Activated naive CD4-positive, alpha-beta T cell treated with anti-CD3 and anti-CD28 coated beads for 36 hours (primary cell): ENCODE measurements around the gene GRIK3. TPM values are rescaled to one million over a fixed set of nuclear protein-coding genes. Genes with fewer than 3 reads are reported as not detected.
"Not testable (repeated sequence)": the region's sequence is repeated elsewhere in the genome, so short reads cannot be mapped to it uniquely, and the experiment has no call there.

Source experiments
- CTCF ChIA-PET: fragments of 350-600 bp; sonication (Branson Sonifier 250); formaldehyde crosslinking; loops from one replicate; lab custom pipeline; 2021; ENCODE audit warnings: antibody characterized with exemption; lab: Charles Lee
- DNase-seq: peaks from one replicate; pipeline ENCODE4 v3.0.0-alpha.2; 2020
- H3K27ac Mint-ChIP-seq: one replicate; pipeline ENCODE4 v1.8.0; 2021; ENCODE audit warnings: mild to moderate bottlenecking, mixed read lengths
- H3K27me3 Mint-ChIP-seq: one replicate; pipeline ENCODE4 v1.8.0; 2021; ENCODE audit warnings: low read depth, mixed read lengths
- H3K36me3 Mint-ChIP-seq: one replicate; pipeline ENCODE4 v1.8.0; 2021; ENCODE audit warnings: low read depth, mixed read lengths
- H3K4me1 Mint-ChIP-seq: one replicate; pipeline ENCODE4 v1.8.0; 2021; ENCODE audit warnings: low read depth, mixed read lengths
- H3K4me3 Mint-ChIP-seq: one replicate; pipeline ENCODE4 v1.8.0; 2021; ENCODE audit warnings: mild to moderate bottlenecking, moderate library complexity, mixed read lengths
- H3K9me3 Mint-ChIP-seq: one replicate; pipeline ENCODE4 v1.8.0; 2021; ENCODE audit warnings: mixed read lengths
- intact Hi-C: fragments of 100-400 bp; cut with micrococcal nuclease; formaldehyde crosslinking; loops from one replicate; pipeline ENCODE4 v1.15.1; 2023
- total RNA-seq, 2 experiments: library from RNA; stranded (reverse); gene quantifications; one replicate each; pipeline ENCODE4 v1.2.3, GENCODE V29; 2021

Gene GRIK3
- total RNA-seq = not detected

GRCh38 chr1:37034121-37035013 is at the start of gene GRIK3:
Gene GRIK3, minus strand, starts transcription at chr1:37034515. Its CDS starts 407 bp downstream, at chr1:37034108.
- Mint-ChIP-seq H3K27ac (no peak within 1 kb of the TSS), H3K9me3 (no peaks in the 10 kb centered on the region), H3K27me3 (peaks cover 66% of the 10 kb centered on the region), H3K4me3 (no peak within 1 kb of the TSS), H3K36me3 (no peaks in the 10 kb centered on the region), H3K4me1 (peaks cover 8% of the 10 kb centered on the region)
- intact Hi-C loops = loop anchor here (10.0 kb wide), 1 partner anchor 330 kb away; no protein-coding TSS in a partner anchor
- CTCF ChIA-PET = interaction anchor here (0.5 kb wide), 1 partner anchor 505 kb away, joined by 3 read pairs; no protein-coding TSS in a partner anchor
- DNase-seq = no peak

- no peak overlapping the region for H3K4me3 Mint-ChIP-seq
- CTCF ChIA-PET = interaction anchor here (1.3 kb wide), 1 partner anchor 10 kb away, joined by 3 read pairs; no protein-coding TSS in a partner anchor
- no peaks in the 10 kb centered on the region for H3K4me1 Mint-ChIP-seq
- no peaks in the 10 kb centered on the region for H3K36me3 Mint-ChIP-seq
- no peak overlapping the region for H3K27ac Mint-ChIP-seq
- DNase-seq = no peak
- intact Hi-C loops = no loop called here
- no peaks in the 10 kb centered on the region for H3K9me3 Mint-ChIP-seq
- H3K27me3 Mint-ChIP-seq = peaks cover 2% of the 10 kb centered on the region
These were observed 49.7 kb upstream of the GRIK3 start for GRCh38 chr1:37084013-37084412.

- CTCF ChIA-PET = interaction anchor here (1.3 kb wide), 1 partner anchor 10 kb away, joined by 3 read pairs; no protein-coding TSS in a partner anchor
- intact Hi-C loops = no loop called here
- no peak overlapping the region for H3K4me3 Mint-ChIP-seq
- H3K27me3 Mint-ChIP-seq = peaks cover 2% of the 10 kb centered on the region
- no peak for DNase-seq
- no peaks in the 10 kb centered on the region for H3K9me3 Mint-ChIP-seq
- H3K27ac Mint-ChIP-seq = no peak overlapping the region
- no peaks in the 10 kb centered on the region for H3K4me1 Mint-ChIP-seq
- no peaks in the 10 kb centered on the region for H3K36me3 Mint-ChIP-seq
These were observed 49.3 kb upstream of the GRIK3 start for GRCh38 chr1:37083603-37084002.

GRCh38 chr1:37080296-37080986 is 46.1 kb upstream of the GRIK3 start:
- CTCF ChIA-PET, H3K27me3 Mint-ChIP-seq, H3K4me3 Mint-ChIP-seq, H3K27ac Mint-ChIP-seq, H3K36me3 Mint-ChIP-seq, intact Hi-C loops, H3K9me3 Mint-ChIP-seq, DNase-seq, H3K4me1 Mint-ChIP-seq: not testable (repeated sequence)

- Mint-ChIP-seq H3K9me3 (no peaks in the 10 kb centered on the region), H3K4me1 (no peaks in the 10 kb centered on the region), H3K36me3 (no peaks in the 10 kb centered on the region), H3K27ac (no peak overlapping the region), H3K4me3 (no peak overlapping the region), H3K27me3 (no peaks in the 10 kb centered on the region)
- intact Hi-C loops = no loop called here
- CTCF ChIA-PET = interaction anchor here (0.6 kb wide), 1 partner anchor 13 kb away, joined by 3 read pairs; no protein-coding TSS in a partner anchor
- DNase-seq = no peak
These were observed 44.6 kb upstream of the GRIK3 start for GRCh38 chr1:37078866-37079265.

GRCh38 chr1:37076168-37076567 is 41.9 kb upstream of the GRIK3 start:
- intact Hi-C loops = no loop called here
- Mint-ChIP-seq H3K9me3 (no peaks in the 10 kb centered on the region), H3K4me1 (no peaks in the 10 kb centered on the region), H3K27ac (no peak overlapping the region), H3K36me3 (no peaks in the 10 kb centered on the region), H3K4me3 (no peak overlapping the region), H3K27me3 (no peaks in the 10 kb centered on the region)
- DNase-seq = no peak
- CTCF ChIA-PET = no interaction called here

- Mint-ChIP-seq H3K27ac (no peak overlapping the region), H3K4me3 (no peak overlapping the region), H3K4me1 (no peaks in the 10 kb centered on the region), H3K27me3 (no peaks in the 10 kb centered on the region), H3K9me3 (no peaks in the 10 kb centered on the region), H3K36me3 (no peaks in the 10 kb centered on the region)
- CTCF ChIA-PET = no interaction called here
- no peak for DNase-seq
- intact Hi-C loops = no loop called here
These were observed 39.6 kb upstream of the GRIK3 start for GRCh38 chr1:37073854-37074379.

- Mint-ChIP-seq H3K36me3 (no peaks in the 10 kb centered on the region), H3K9me3 (no peaks in the 10 kb centered on the region), H3K27ac (no peak overlapping the region), H3K4me3 (no peak overlapping the region), H3K27me3 (peaks cover 4% of the 10 kb centered on the region), H3K4me1 (no peaks in the 10 kb centered on the region)
- no peak for DNase-seq
- CTCF ChIA-PET = no interaction called here
- intact Hi-C loops = no loop called here
These were observed 39.0 kb upstream of the GRIK3 start for GRCh38 chr1:37073152-37073853.

GRCh38 chr1:37071829-37072228 is 37.5 kb upstream of the GRIK3 start:
- intact Hi-C loops = no loop called here
- CTCF ChIA-PET = interaction anchor here (0.6 kb wide), 1 partner anchor 670 kb away, joined by 4 read pairs; no protein-coding TSS in a partner anchor
- H3K36me3 Mint-ChIP-seq = no peaks in the 10 kb centered on the region
- H3K27me3 Mint-ChIP-seq = peaks cover 8% of the 10 kb centered on the region
- H3K4me1 Mint-ChIP-seq = no peaks in the 10 kb centered on the region
- no peak for DNase-seq
- H3K4me3 Mint-ChIP-seq = no peak overlapping the region
- H3K9me3 Mint-ChIP-seq = no peaks in the 10 kb centered on the region
- no peak overlapping the region for H3K27ac Mint-ChIP-seq

- DNase-seq = no peak
- peaks cover 8% of the 10 kb centered on the region for H3K27me3 Mint-ChIP-seq
- intact Hi-C loops = no loop called here
- no peaks in the 10 kb centered on the region for H3K9me3 Mint-ChIP-seq
- CTCF ChIA-PET = no interaction called here
- no peaks in the 10 kb centered on the region for H3K4me1 Mint-ChIP-seq
- no peaks in the 10 kb centered on the region for H3K36me3 Mint-ChIP-seq
- no peak overlapping the region for H3K4me3 Mint-ChIP-seq
- H3K27ac Mint-ChIP-seq = no peak overlapping the region
These were observed 35.8 kb upstream of the GRIK3 start for GRCh38 chr1:37070126-37070525.

- H3K9me3 Mint-ChIP-seq = no peaks in the 10 kb centered on the region
- H3K27me3 Mint-ChIP-seq = peaks cover 9% of the 10 kb centered on the region
- no peaks in the 10 kb centered on the region for H3K36me3 Mint-ChIP-seq
- no peak overlapping the region for H3K27ac Mint-ChIP-seq
- CTCF ChIA-PET = no interaction called here
- H3K4me1 Mint-ChIP-seq = no peaks in the 10 kb centered on the region
- no peak for DNase-seq
- intact Hi-C loops = no loop called here
- no peak overlapping the region for H3K4me3 Mint-ChIP-seq
These were observed 35.1 kb upstream of the GRIK3 start for GRCh38 chr1:37069406-37069805.

GRCh38 chr1:37068897-37069296 is 34.6 kb upstream of the GRIK3 start:
- no peak overlapping the region for H3K4me3 Mint-ChIP-seq
- peaks cover 12% of the 10 kb centered on the region for H3K27me3 Mint-ChIP-seq
- no peak overlapping the region for H3K27ac Mint-ChIP-seq
- no peaks in the 10 kb centered on the region for H3K9me3 Mint-ChIP-seq
- no peaks in the 10 kb centered on the region for H3K36me3 Mint-ChIP-seq
- intact Hi-C loops = no loop called here
- H3K4me1 Mint-ChIP-seq = no peaks in the 10 kb centered on the region
- CTCF ChIA-PET = no interaction called here
- DNase-seq = no peak
